Cardiac septum (tissue), 1 donor: ENCODE data around the gene CYP4A22. TPM values are rescaled to one million over a fixed set of nuclear protein-coding genes. Genes with fewer than 3 reads are reported as not detected.
"Not testable (repeated sequence)": the region's sequence is repeated elsewhere in the genome, so short reads cannot be mapped to it uniquely, and the experiment has no call there.

ENCODE experiments used
- DNase-seq: peaks from one replicate; pipeline ENCODE4 v3.0.0-alpha.2; 2020; ENCODE audit warnings: low spot score
- intact Hi-C: fragments of 100-400 bp; cut with DNase I; formaldehyde crosslinking; loops from one replicate; pipeline ENCODE4 v1.14.0; 2022
- long read RNA-seq: library from polyadenylated mRNA; unstranded; transcript quantifications from one replicate; pipeline ENCODE4 v2.0.0, GENCODE V29; 2021
- total RNA-seq: library from RNA; stranded (reverse); fragmentation: NEBNext Ultra II Directional; extraction: Animal tissue kit (Norgen Biotek cat#: 25700); gene quantifications from one replicate; pipeline ENCODE4 v1.2.1, GENCODE V29; 2021
- donor health status: DM: no; HTN: no; CAD: no.

The CYP4A22 gene
- total RNA-seq: not detected
- long read RNA-seq: 0 reads

- DNase-seq: no peak
- intact Hi-C loops: no loop called here
These were observed at the start of gene CYP4A22 for GRCh38 chr1:47137198-47137597. Gene CYP4A22 (plus strand): TSS chr1:47137441. CDS start chr1:47137486, 45 bp downstream.

- intact Hi-C loops: not testable (repeated sequence)
These were observed 47.9 kb upstream of the CYP4A22 start for GRCh38 chr1:47089356-47089755.

GRCh38 chr1:47091476-47091875, 45.8 kb upstream of the CYP4A22 start:
- intact Hi-C loops: not testable (repeated sequence)

More at GRCh38 chr1:47089356-47089755, 47.9 kb upstream of the CYP4A22 start:
- DNase-seq: not testable (repeated sequence)

GRCh38 chr1:47104816-47105215, 32.4 kb upstream of the CYP4A22 start:
- no peak for DNase-seq
- intact Hi-C loops: no loop called here

More at GRCh38 chr1:47091476-47091875, 45.8 kb upstream of the CYP4A22 start:
- DNase-seq: not testable (repeated sequence)

- DNase-seq: no peak
- intact Hi-C loops: no loop called here
These were observed 30.4 kb upstream of the CYP4A22 start for GRCh38 chr1:47106792-47107191.

- DNase-seq, intact Hi-C loops: not testable (repeated sequence)
These were observed 29.2 kb upstream of the CYP4A22 start for GRCh38 chr1:47107851-47108574.

GRCh38 chr1:47109482-47109881, 27.8 kb upstream of the CYP4A22 start:
- DNase-seq, intact Hi-C loops: not testable (repeated sequence)

- no peak for DNase-seq
- intact Hi-C loops: no loop called here
These were observed 24.1 kb upstream of the CYP4A22 start for GRCh38 chr1:47113178-47113577.

GRCh38 chr1:47121039-47121438, 16.2 kb upstream of the CYP4A22 start:
- intact Hi-C loops, DNase-seq: not testable (repeated sequence)

- intact Hi-C loops, DNase-seq: not testable (repeated sequence)
These were observed 12.4 kb upstream of the CYP4A22 start for GRCh38 chr1:47124834-47125233.

GRCh38 chr1:47126997-47127396, 10.2 kb upstream of the CYP4A22 start:
- DNase-seq, intact Hi-C loops: not testable (repeated sequence)

- intact Hi-C loops: no loop called here
- DNase-seq: no peak
These were observed 9.0 kb upstream of the CYP4A22 start for GRCh38 chr1:47128221-47128620.

GRCh38 chr1:47128854-47129253, 8.4 kb upstream of the CYP4A22 start:
- intact Hi-C loops, DNase-seq: not testable (repeated sequence)

- intact Hi-C loops, DNase-seq: not testable (repeated sequence)
These were observed 7.6 kb upstream of the CYP4A22 start for GRCh38 chr1:47129489-47130230.

GRCh38 chr1:47132665-47133064, 4.6 kb upstream of the CYP4A22 start:
- DNase-seq, intact Hi-C loops: not testable (repeated sequence)

GRCh38 chr1:47137925-47138615, 829 bp downstream of the CYP4A22 start:
- intact Hi-C loops: no loop called here
- DNase-seq: no peak

GRCh38 chr1:47140358-47140757, 3.1 kb downstream of the CYP4A22 start:
- DNase-seq, intact Hi-C loops: not testable (repeated sequence)

- intact Hi-C loops, DNase-seq: not testable (repeated sequence)
These were observed 6.4 kb downstream of the CYP4A22 start for GRCh38 chr1:47143654-47144053.

GRCh38 chr1:47146495-47146894, 9.3 kb downstream of the CYP4A22 start:
- intact Hi-C loops, DNase-seq: not testable (repeated sequence)
